Muscle layer of duodenum (tissue), 2 donors: ENCODE measurements around the gene MMAA.
"Not testable (repeated sequence)": the region's sequence is repeated elsewhere in the genome, so short reads cannot be mapped to it uniquely, and the experiment has no call there.

ENCODE experiments used
- H3K27ac ChIP-seq: one replicate; pipeline ENCODE4 v1.7.0; 2013; ENCODE audit warnings: mild to moderate bottlenecking, low read length
- H3K27me3 ChIP-seq: one replicate; pipeline ENCODE4 v1.7.0; 2013; ENCODE audit warnings: low read depth, mild to moderate bottlenecking, control low read depth, low read length
- H3K36me3 ChIP-seq, 2 donors: one replicate each; pipeline ENCODE4 v1.7.0; 2013; ENCODE audit warnings: low read length in 2 of 2, control low read depth in 1 of 2, mild to moderate bottlenecking in 1 of 2; ENCODE audit not compliant: insufficient read depth in 2 of 2, control insufficient read depth in 1 of 2
- H3K4me1 ChIP-seq, 2 donors: one replicate each; pipeline ENCODE4 v1.7.0; 2013; ENCODE audit warnings: low read length in 2 of 2, mild to moderate bottlenecking in 2 of 2, control low read depth in 1 of 2, moderate library complexity in 1 of 2; ENCODE audit not compliant: insufficient read depth in 2 of 2, control insufficient read depth in 1 of 2
- H3K4me3 ChIP-seq, 2 donors: one replicate each; pipeline ENCODE4 v1.7.0; 2013; ENCODE audit warnings: low read length in 2 of 2, low read depth in 1 of 2, mild to moderate bottlenecking in 1 of 2
- H3K9me3 ChIP-seq, 2 donors: one replicate each; pipeline ENCODE4 v1.7.0; 2013; ENCODE audit warnings: low read length in 2 of 2, control low read depth in 1 of 2, mild to moderate bottlenecking in 1 of 2; ENCODE audit not compliant: control insufficient read depth in 1 of 2
- donor health status: healthy.

MMAA gene

GRCh38 chr4:145613566-145614232 is 5.5 kb upstream of the MMAA start:
- H3K4me3 ChIP-seq, result no peak overlapping the region
- H3K27me3 ChIP-seq, result no peaks in the 10 kb centered on the region
- no peak overlapping the region for H3K27ac ChIP-seq
- no peaks in the 10 kb centered on the region for H3K36me3 ChIP-seq
- H3K9me3 ChIP-seq, result no peaks in the 10 kb centered on the region
- H3K4me1 ChIP-seq, result peaks cover 0 to 8% of the 10 kb centered on the region in 2 donors

- Histone ChIP-seq H3K27ac (no peak overlapping the region), H3K4me3 (no peak overlapping the region), H3K27me3 (no peaks in the 10 kb centered on the region), H3K4me1 (peaks cover 0 to 8% of the 10 kb centered on the region in 2 donors), H3K36me3 (no peaks in the 10 kb centered on the region), H3K9me3 (no peaks in the 10 kb centered on the region)
Measured at GRCh38 chr4:145614233-145614610, 5.0 kb upstream of the MMAA start.

GRCh38 chr4:145618210-145618931 is 814 bp upstream of the MMAA start:
- Histone ChIP-seq H3K9me3 (no peaks in the 10 kb centered on the region), H3K27me3 (no peaks in the 10 kb centered on the region), H3K27ac (peak overlapping the region; percentile 96), H3K4me3 (peak overlapping the region; percentile 74 to 95), H3K36me3 (no peaks in the 10 kb centered on the region), H3K4me1 (peaks cover 5 to 13% of the 10 kb centered on the region in 2 donors)

GRCh38 chr4:145619639-145619996 is 433 bp downstream of the MMAA start:
- no peaks in the 10 kb centered on the region for H3K36me3 ChIP-seq
- H3K27me3 ChIP-seq, result no peaks in the 10 kb centered on the region
- H3K9me3 ChIP-seq, result no peaks in the 10 kb centered on the region
- H3K4me1 ChIP-seq, result peaks cover 5 to 13% of the 10 kb centered on the region in 2 donors
- peak overlapping the region; percentile 96 for H3K27ac ChIP-seq
- H3K4me3 ChIP-seq, result peak overlapping the region; percentile 74 to 95

DNA sequence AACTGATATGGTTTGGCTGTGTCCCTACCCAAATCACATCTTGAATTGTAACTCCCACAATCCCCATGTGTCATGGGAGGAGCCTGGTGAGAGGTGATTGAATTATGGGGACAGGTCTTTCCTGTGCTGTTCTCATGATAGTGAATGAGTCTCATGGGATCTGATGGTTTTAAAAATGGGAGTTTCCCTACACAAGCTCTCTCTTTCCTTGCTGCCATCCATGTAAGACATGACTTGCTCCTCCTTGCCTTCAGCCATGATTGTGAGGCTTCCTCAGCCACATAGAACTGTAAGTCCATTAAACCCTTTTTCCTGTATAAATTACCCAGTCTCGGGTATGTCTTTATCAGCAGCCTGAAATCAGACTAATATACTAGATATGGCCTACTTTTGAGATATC is 2.9 kb downstream of the MMAA start:
- H3K9me3 ChIP-seq, H3K4me3 ChIP-seq, H3K27me3 ChIP-seq, H3K27ac ChIP-seq, H3K36me3 ChIP-seq: not testable (repeated sequence)
- H3K4me1 ChIP-seq, result peaks cover 5 to 16% of the 10 kb centered on the region in 2 donors

GRCh38 chr4:145623831-145624230 is 4.6 kb downstream of the MMAA start:
- Histone ChIP-seq H3K27me3 (no peaks in the 10 kb centered on the region), H3K27ac (no peak overlapping the region), H3K36me3 (no peaks in the 10 kb centered on the region), H3K4me1 (peaks cover 5 to 9% of the 10 kb centered on the region in 2 donors), H3K4me3 (no peak overlapping the region), H3K9me3 (no peaks in the 10 kb centered on the region)

DNA sequence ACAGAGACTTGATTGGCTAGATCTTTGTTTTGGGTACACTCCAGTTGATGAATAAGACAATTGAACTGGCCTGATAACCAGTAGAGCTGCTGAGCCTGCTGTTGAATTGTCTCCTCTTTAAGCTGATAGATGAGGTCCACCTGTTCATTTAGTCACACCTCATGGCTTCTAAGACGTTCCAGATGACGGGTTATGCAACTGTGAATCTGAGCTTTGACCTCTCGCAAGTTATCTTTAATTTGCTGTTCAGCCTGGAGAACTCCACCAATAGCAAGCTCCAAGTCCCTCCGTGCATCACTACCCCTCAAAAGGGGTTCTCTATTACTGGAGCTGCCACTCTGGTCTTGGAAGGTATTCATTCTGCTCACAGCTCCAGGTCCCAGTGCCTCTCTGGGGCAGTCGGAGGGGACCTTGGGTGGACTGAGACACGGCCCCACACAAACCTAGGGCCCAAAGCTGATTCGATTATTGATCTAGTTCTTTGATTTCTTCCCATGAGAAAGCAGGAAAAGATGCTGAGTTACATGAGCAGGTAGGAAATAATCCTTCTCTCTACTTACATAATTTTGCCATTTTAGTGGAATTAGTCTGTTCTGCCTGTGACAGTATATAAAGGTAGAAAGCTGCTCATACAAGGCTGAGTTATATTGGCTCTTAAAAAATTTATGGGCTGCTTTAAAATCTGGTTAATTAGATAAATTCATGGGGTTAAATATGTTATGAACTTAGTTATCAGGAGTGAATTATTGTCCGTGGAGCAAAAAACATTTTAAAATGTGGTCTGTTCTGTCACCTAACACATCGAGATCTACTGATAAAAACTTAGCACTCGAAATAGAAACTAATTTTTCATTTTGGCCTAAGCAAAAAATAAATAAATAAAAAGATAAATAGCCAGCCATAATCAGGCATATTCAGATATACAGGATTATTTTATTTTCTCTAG is 6.8 kb downstream of the MMAA start:
- peaks cover 0 to 3% of the 10 kb centered on the region in 2 donors for H3K4me1 ChIP-seq
- H3K27me3 ChIP-seq, result no peaks in the 10 kb centered on the region
- no peak overlapping the region for H3K4me3 ChIP-seq

DNA sequence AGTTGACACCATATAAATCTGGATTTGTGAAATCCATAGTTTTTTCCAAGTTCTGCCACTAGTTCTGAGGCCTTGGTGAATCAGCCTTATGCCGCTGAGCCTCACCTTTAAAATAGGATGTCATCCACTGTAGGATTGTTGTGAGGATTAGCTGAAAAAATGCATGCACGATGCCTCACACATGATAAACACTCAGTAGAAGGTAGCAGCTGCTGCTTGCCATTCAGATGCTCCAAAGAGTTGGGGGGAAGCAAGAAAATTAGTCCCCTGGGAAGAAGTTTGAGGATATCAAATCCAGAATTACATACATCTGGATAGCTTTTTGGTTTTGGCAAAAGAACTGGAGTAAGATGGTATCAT is 7.4 kb downstream of the MMAA start:
- H3K27ac ChIP-seq, result no peak overlapping the region
- no peaks in the 10 kb centered on the region for H3K9me3 ChIP-seq
- peaks cover 0 to 3% of the 10 kb centered on the region in 2 donors for H3K4me1 ChIP-seq
- no peak overlapping the region for H3K4me3 ChIP-seq
- no peaks in the 10 kb centered on the region for H3K36me3 ChIP-seq
- H3K27me3 ChIP-seq, result no peaks in the 10 kb centered on the region

More for the DNA sequence above, 6.8 kb downstream of the MMAA start:
- Histone ChIP-seq H3K27ac (no peak overlapping the region), H3K9me3 (no peaks in the 10 kb centered on the region), H3K36me3 (no peaks in the 10 kb centered on the region)

- Histone ChIP-seq H3K27me3 (no peaks in the 10 kb centered on the region), H3K4me3 (no peak overlapping the region), H3K9me3 (no peaks in the 10 kb centered on the region), H3K27ac (no peak overlapping the region), H3K4me1 (no peaks in the 10 kb centered on the region), H3K36me3 (peaks cover 5 to 14% of the 10 kb centered on the region in 2 donors)
Measured at GRCh38 chr4:145635117-145635516, 15.9 kb downstream of the MMAA start.

DNA sequence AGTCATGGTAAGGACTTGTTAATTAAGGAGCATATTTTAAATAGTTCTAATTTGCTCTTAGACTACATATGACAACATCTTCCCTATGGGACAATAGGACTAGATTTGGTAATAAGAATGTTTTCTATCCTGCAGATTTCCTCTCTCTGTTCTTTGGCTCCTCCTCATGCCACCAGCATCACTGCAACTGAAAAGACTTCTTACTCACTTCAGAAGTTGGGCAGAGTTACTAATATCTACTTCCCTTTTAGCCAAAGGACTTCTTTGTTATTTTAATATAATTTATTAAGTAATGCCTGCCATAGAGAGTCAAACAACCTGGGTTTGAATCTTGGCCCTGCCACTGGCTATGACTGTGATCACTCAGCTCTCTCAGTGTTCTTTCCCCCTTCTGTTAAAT is 16.4 kb downstream of the MMAA start:
- Histone ChIP-seq H3K4me3 (no peak overlapping the region), H3K27ac (no peak overlapping the region), H3K4me1 (no peaks in the 10 kb centered on the region), H3K36me3 (peaks cover 5 to 14% of the 10 kb centered on the region in 2 donors), H3K9me3 (no peaks in the 10 kb centered on the region), H3K27me3 (no peaks in the 10 kb centered on the region)

DNA sequence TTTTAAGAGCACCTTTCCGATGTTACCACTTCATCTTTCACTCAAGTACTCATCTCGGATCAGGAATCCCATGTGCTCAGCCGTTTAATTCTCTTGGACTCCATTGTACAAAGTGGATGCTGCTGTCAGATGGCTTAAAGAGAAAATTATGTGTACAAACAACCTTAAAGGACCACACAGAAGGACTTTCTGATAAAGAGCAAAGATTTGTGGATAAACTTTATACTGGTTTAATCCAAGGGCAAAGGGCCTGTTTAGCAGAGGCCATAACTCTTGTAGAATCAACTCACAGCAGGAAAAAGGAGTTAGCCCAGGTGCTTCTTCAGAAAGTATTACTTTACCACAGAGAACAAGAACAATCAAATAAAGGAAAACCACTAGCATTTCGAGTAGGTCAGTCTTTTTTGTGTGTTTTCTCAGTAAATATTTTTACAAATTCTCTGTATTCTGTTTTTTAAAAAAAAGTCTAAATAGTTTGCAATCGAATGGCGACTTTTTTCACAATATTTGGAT is 20.1 kb downstream of the MMAA start:
- H3K4me3 ChIP-seq, result no peak overlapping the region
- H3K4me1 ChIP-seq, result no peaks in the 10 kb centered on the region
- H3K27me3 ChIP-seq, result no peaks in the 10 kb centered on the region
- H3K27ac ChIP-seq, result no peak overlapping the region
- H3K9me3 ChIP-seq, result no peaks in the 10 kb centered on the region
- peaks cover 2 to 5% of the 10 kb centered on the region in 2 donors for H3K36me3 ChIP-seq
